SKM-1 (cell line): ENCODE data around the gene GRID2.

Source experiments
- DNase-seq: peaks from one replicate; lab custom pipeline; 2025; ENCODE audit not compliant: unreplicated experiment; lab: John Stamatoyannopoulos, UW

Gene GRID2

GRCh38 chr4:93061826-93062225 is 758.1 kb downstream of the GRID2 start:
- no peak for DNase-seq

GRCh38 chr4:93063325-93063724 is 759.6 kb downstream of the GRID2 start:
- DNase-seq, result no peak

GRCh38 chr4:93065790-93066189 is 762.0 kb downstream of the GRID2 start:
- no peak for DNase-seq

GRCh38 chr4:93066749-93067148 is 763.0 kb downstream of the GRID2 start:
- DNase-seq, result no peak

GRCh38 chr4:93072292-93072691 is 768.5 kb downstream of the GRID2 start:
- no peak for DNase-seq

- no peak for DNase-seq
Observed at GRCh38 chr4:93080316-93080715, 776.5 kb downstream of the GRID2 start.

GRCh38 chr4:93084599-93085305 is 781.0 kb downstream of the GRID2 start:
- DNase-seq, result no peak

GRCh38 chr4:93086356-93086755 is 782.6 kb downstream of the GRID2 start:
- no peak for DNase-seq

- DNase-seq, result no peak
Observed at GRCh38 chr4:93092765-93093164, 789.0 kb downstream of the GRID2 start.

GRCh38 chr4:93103042-93103441 is 799.3 kb downstream of the GRID2 start:
- no peak for DNase-seq

- DNase-seq, result no peak
Observed at GRCh38 chr4:93116624-93117023, 812.9 kb downstream of the GRID2 start.

GRCh38 chr4:93127489-93127888 is 823.7 kb downstream of the GRID2 start:
- no peak for DNase-seq

GRCh38 chr4:93132631-93133030 is 828.9 kb downstream of the GRID2 start:
- no peak for DNase-seq

GRCh38 chr4:93139118-93139517 is 835.4 kb downstream of the GRID2 start:
- DNase-seq, result no peak

GRCh38 chr4:93143902-93144301 is 840.1 kb downstream of the GRID2 start:
- no peak for DNase-seq

GRCh38 chr4:93144644-93145043 is 840.9 kb downstream of the GRID2 start:
- no peak for DNase-seq

- no peak for DNase-seq
Observed at GRCh38 chr4:93147524-93148212, 843.9 kb downstream of the GRID2 start.

- no peak for DNase-seq
Observed at GRCh38 chr4:93152491-93152890, 848.7 kb downstream of the GRID2 start.

- DNase-seq, result no peak
Observed at GRCh38 chr4:93157986-93158385, 854.2 kb downstream of the GRID2 start.

- no peak for DNase-seq
Observed at GRCh38 chr4:93168053-93168452, 864.3 kb downstream of the GRID2 start.

GRCh38 chr4:93169966-93170365 is 866.2 kb downstream of the GRID2 start:
- DNase-seq, result no peak

- DNase-seq, result no peak
Observed at GRCh38 chr4:93174598-93174997, 870.8 kb downstream of the GRID2 start.

- no peak for DNase-seq
Observed at GRCh38 chr4:93178279-93178678, 874.5 kb downstream of the GRID2 start.
